Measurements from ENCODE around the gene SMARCB1.

SMARCB1 gene

DNA sequence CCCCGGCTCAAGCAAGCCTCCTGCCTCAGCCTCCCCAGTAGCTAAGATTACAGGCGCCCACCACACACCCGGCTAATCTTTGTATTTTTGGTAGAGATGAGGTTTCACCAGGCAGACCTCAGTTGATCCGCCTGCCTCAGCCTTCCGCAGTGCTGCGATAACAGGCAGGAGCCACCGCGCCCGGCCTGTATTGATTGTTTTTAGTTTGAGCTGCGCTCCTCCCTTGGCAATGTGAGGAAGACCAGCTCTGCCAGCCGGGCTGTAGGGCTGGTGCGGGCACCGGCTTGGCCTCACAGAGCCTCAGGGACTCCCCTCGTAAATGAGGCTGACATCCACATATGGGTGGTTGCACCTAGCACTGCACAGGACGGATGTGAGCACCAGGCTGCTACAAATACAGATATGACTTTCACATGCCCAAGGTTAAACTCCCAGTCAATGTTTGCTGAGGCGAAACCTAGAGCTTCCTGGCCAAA is 63.4 kb downstream of the SMARCB1 start:
- Histone ChIP-seq H3K14ac (ENCODE audit: low read length) (no peak overlapping the region), H2BK12ac (ENCODE audit: low read length) (no peak overlapping the region), H4K91ac (ENCODE audit: low read depth, low read length, poor library complexity) (no peak overlapping the region), H3K27me3 (ENCODE audit: control insufficient read depth in 3 of 3, insufficient read depth in 3 of 3, low read depth in 1 of 3, low read length in 3 of 3) (peaks cover 0 to 4% (median 0%) of the 10 kb centered on the region in 3 experiments), H3K23ac (ENCODE audit: low read depth, low read length, poor library complexity) (peak overlapping the region; percentile 16), H2BK5ac (ENCODE audit: low read length) (no peak overlapping the region), H3K9ac (ENCODE audit: low read depth, low read length, poor library complexity) (peak overlapping the region; percentile 63), H3K79me1 (ENCODE audit: low read depth, low read length) (no peaks in the 10 kb centered on the region), H3K4me1 (ENCODE audit: control insufficient read depth in 2 of 2, insufficient read depth in 1 of 2, low read depth in 1 of 2, low read length in 2 of 2) (peaks cover 14 to 30% of the 10 kb centered on the region in 2 donors), H4K8ac (ENCODE audit: low read depth, low read length) (no peak overlapping the region), H2AK5ac (ENCODE audit: low read depth, low read length) (peak overlapping the region; percentile 36), H3K36me3 (replicated peaks in 1 of 2; ENCODE audit: control insufficient read depth in 2 of 2, insufficient read depth in 2 of 2, low read length in 2 of 2) (no peaks in the 10 kb centered on the region), H2AFZ (ENCODE audit: low read length) (no peak overlapping the region), H2BK120ac (ENCODE audit: low read depth, low read length) (no peak overlapping the region), H3K27ac (replicated peaks; ENCODE audit: low read length) (no peak overlapping the region), H3K4me2 (ENCODE audit: insufficient read depth, low read length, poor library complexity, severe bottlenecking) (no peak overlapping the region), H3K9me3 (replicated peaks in 1 of 2; ENCODE audit: control insufficient read depth in 2 of 2, insufficient read depth in 1 of 2, low read depth in 1 of 2, low read length in 2 of 2) (no peaks in the 10 kb centered on the region), H3K18ac (ENCODE audit: low read length) (no peak overlapping the region), H3K4me3 (ENCODE audit: low read length in 2 of 2) (no peak overlapping the region), H3K4ac (ENCODE audit: low read length) (no peak overlapping the region), H2BK15ac (ENCODE audit: low read length) (peak overlapping the region; percentile 14)
- no peak for DNase-seq (ENCODE audit: low spot score)
- no CpG with 5 or more reads among the region's 16 CpGs for WGBS, 2 donors (ENCODE audit: extremely low coverage in 2 of 2, insufficient read length in 2 of 2, insufficient replicate concordance in 1 of 2)

DNA sequence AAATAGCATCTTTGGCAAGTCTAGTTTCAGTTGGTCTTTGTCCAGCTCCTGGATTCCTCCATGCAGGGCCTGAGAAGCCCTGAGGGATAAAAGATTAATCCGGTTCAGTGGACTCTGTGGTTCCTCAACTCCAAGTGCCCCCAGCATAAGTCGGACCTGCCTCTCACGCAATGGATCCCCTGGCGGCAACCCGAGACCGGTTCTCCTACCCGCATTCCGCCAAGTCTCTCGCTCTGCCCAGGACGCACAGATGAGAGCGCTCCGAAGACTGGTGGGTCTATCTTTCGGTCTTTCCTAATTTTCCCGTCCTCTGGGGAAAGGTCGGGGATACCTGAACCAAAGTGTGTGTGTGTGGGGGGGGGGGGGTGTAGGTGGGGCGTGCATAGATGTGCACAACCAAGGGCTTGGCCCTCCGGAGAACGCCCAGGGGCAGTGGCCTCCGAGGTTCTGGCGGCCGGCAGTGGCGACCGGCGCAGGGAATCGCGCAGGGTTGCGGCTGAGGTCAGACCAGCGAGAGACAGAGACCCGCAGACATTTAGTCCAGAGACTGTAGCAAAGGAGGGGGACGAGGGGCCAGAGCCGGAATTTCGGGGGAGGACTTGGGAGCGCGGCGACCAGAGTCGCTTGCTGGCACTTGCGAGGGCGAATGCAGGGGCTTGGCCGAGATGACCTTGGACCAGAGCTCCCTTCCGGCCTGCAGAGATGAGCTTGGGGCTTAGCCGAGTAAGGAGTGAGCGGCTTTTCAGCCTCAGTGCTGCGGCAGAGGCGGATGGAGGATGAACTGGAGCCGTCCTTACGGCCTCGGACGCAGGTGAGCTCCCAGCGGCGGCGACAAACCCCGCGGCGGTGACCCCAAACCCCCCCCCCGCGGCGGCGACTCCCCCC is 70.2 kb downstream of the SMARCB1 start:
- peaks cover 0 to 1% of the 10 kb centered on the region in 2 donors for H3K36me3 ChIP-seq (replicated peaks in 1 of 2; ENCODE audit: control insufficient read depth in 2 of 2, insufficient read depth in 2 of 2, low read length in 2 of 2)
- no peak overlapping the region for H3K14ac ChIP-seq (ENCODE audit: low read length)
- H2AFZ ChIP-seq (ENCODE audit: low read length) = peak overlapping the region; percentile 86
- H3K18ac ChIP-seq (ENCODE audit: low read length) = peak overlapping the region; percentile 94
- WGBS, 2 donors (ENCODE audit: extremely low coverage in 2 of 2, insufficient read length in 2 of 2, insufficient replicate concordance in 1 of 2) = no CpG with 5 or more reads among the region's 58 CpGs
- DNase-seq (ENCODE audit: low spot score) = peak; percentile 49
- H2BK12ac ChIP-seq (ENCODE audit: low read length) = no peak overlapping the region
- H4K8ac ChIP-seq (ENCODE audit: low read depth, low read length) = no peak overlapping the region
- H2AK5ac ChIP-seq (ENCODE audit: low read depth, low read length) = no peak overlapping the region
- peaks cover 0 to 2% (median 0%) of the 10 kb centered on the region in 3 experiments for H3K27me3 ChIP-seq (ENCODE audit: control insufficient read depth in 3 of 3, insufficient read depth in 3 of 3, low read depth in 1 of 3, low read length in 3 of 3)
- H3K27ac ChIP-seq (replicated peaks; ENCODE audit: low read length) = peak overlapping the region; percentile 87
- H3K9me3 ChIP-seq (replicated peaks in 1 of 2; ENCODE audit: control insufficient read depth in 2 of 2, insufficient read depth in 1 of 2, low read depth in 1 of 2, low read length in 2 of 2) = no peaks in the 10 kb centered on the region
- peak overlapping the region; percentile 89 for H3K9ac ChIP-seq (ENCODE audit: low read depth, low read length, poor library complexity)
- H4K91ac ChIP-seq (ENCODE audit: low read depth, low read length, poor library complexity) = no peak overlapping the region
- peaks cover 0 to 8% of the 10 kb centered on the region in 2 donors for H3K4me1 ChIP-seq (ENCODE audit: control insufficient read depth in 2 of 2, insufficient read depth in 1 of 2, low read depth in 1 of 2, low read length in 2 of 2)
- peak overlapping the region; percentile 7 for H2BK5ac ChIP-seq (ENCODE audit: low read length)
- H3K23ac ChIP-seq (ENCODE audit: low read depth, low read length, poor library complexity) = no peak overlapping the region
- H2BK120ac ChIP-seq (ENCODE audit: low read depth, low read length) = no peak overlapping the region
- no peaks in the 10 kb centered on the region for H3K79me1 ChIP-seq (ENCODE audit: low read depth, low read length)
- peak overlapping the region; percentile 11 for H2BK15ac ChIP-seq (ENCODE audit: low read length)
- no peak overlapping the region for H3K4ac ChIP-seq (ENCODE audit: low read length)
- peak overlapping the region; percentile 70 to 84 for H3K4me3 ChIP-seq (ENCODE audit: low read length in 2 of 2)
- peak overlapping the region; percentile 89 for H3K4me2 ChIP-seq (ENCODE audit: insufficient read depth, low read length, poor library complexity, severe bottlenecking)

DNA sequence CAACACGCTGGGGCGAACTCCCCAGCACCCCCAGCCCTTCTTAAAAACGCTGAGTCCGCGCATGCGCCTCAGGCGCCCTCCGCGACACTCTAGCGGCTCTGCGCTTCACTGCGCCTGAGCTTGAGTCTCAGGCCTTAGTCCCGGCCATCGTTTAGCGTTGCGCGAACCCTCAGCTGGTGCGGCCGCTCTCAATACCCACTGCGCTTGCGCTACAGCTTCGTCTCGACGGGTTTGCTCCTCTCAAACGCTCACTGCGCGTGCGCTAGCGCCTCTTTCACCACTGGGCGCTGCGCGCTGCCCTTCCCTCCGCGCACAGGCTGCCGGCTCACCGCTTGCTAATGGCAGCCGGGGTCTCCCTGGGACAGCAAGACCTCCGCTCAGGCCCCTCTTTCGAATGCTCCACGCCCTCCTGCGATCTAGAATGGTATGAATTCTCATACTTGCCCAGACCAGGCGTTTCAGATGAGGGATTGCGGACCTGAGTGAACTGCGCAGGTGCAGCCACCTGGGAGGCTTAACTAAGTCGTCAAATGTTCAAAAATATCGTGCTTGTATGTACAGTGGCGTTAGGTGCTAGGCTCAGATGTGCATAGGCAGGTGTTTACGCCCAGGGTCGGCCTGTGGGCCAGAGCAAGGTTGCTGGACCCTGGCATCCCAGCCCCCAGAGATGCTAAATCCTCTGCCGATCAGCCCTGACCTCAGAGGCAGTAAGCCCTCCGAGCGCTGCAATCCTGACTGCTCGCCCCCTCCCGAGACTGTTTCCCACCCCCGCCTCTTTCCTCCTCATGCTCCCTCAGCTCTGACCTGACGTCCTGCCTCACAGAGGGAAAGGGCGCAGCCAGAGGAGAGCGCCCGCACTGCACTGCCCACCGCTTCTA is 71.1 kb downstream of the SMARCB1 start, which contains the start of gene SLC2A11:
SLC2A11 (plus strand) TSS at position 270 of the 878 bp plus-strand sequence; CDS start at position 395, 125 bp downstream.
- WGBS, 2 donors (ENCODE audit: extremely low coverage in 2 of 2, insufficient read length in 2 of 2, insufficient replicate concordance in 1 of 2) = no CpG with 5 or more reads among the region's 60 CpGs
- DNase-seq (ENCODE audit: low spot score) = peak; percentile 98
- H3K27ac ChIP-seq (replicated peaks; ENCODE audit: low read length) = peak within 1 kb of the TSS; percentile 87

More for the DNA sequence above, 71.1 kb downstream of the SMARCB1 start, which contains the start of gene SLC2A11:
- H2AK5ac ChIP-seq (ENCODE audit: low read depth, low read length) = peak within 1 kb of the TSS; percentile 51
- H3K9ac ChIP-seq (ENCODE audit: low read depth, low read length, poor library complexity) = peak within 1 kb of the TSS; percentile 90
- peak within 1 kb of the TSS; percentile 94 for H3K18ac ChIP-seq (ENCODE audit: low read length)
- peak within 1 kb of the TSS; percentile 37 for H3K23ac ChIP-seq (ENCODE audit: low read depth, low read length, poor library complexity)
- H3K4me1 ChIP-seq (ENCODE audit: control insufficient read depth in 2 of 2, insufficient read depth in 1 of 2, low read depth in 1 of 2, low read length in 2 of 2) = peaks cover 0 to 8% of the 10 kb centered on the region in 2 donors
- H3K14ac ChIP-seq (ENCODE audit: low read length) = peak within 1 kb of the TSS; percentile 92
- no peak within 1 kb of the TSS for H4K91ac ChIP-seq (ENCODE audit: low read depth, low read length, poor library complexity)
- no peaks in the 10 kb centered on the region for H3K9me3 ChIP-seq (replicated peaks in 1 of 2; ENCODE audit: control insufficient read depth in 2 of 2, insufficient read depth in 1 of 2, low read depth in 1 of 2, low read length in 2 of 2)
- H3K36me3 ChIP-seq (replicated peaks in 1 of 2; ENCODE audit: control insufficient read depth in 2 of 2, insufficient read depth in 2 of 2, low read length in 2 of 2) = peaks cover 0 to 6% of the 10 kb centered on the region in 2 donors
- peak within 1 kb of the TSS; percentile 96 for H2BK15ac ChIP-seq (ENCODE audit: low read length)
- no peaks in the 10 kb centered on the region for H3K79me1 ChIP-seq (ENCODE audit: low read depth, low read length)
- no peak within 1 kb of the TSS for H2BK12ac ChIP-seq (ENCODE audit: low read length)
- H2BK120ac ChIP-seq (ENCODE audit: low read depth, low read length) = peak within 1 kb of the TSS; percentile 35
- H2BK5ac ChIP-seq (ENCODE audit: low read length) = peak within 1 kb of the TSS; percentile 7
- peak within 1 kb of the TSS; percentile 99 for H3K4me2 ChIP-seq (ENCODE audit: insufficient read depth, low read length, poor library complexity, severe bottlenecking)
- H4K8ac ChIP-seq (ENCODE audit: low read depth, low read length) = no peak within 1 kb of the TSS
- no peaks in the 10 kb centered on the region for H3K27me3 ChIP-seq (ENCODE audit: control insufficient read depth in 3 of 3, insufficient read depth in 3 of 3, low read depth in 1 of 3, low read length in 3 of 3)
- H2AFZ ChIP-seq (ENCODE audit: low read length) = peak within 1 kb of the TSS; percentile 89
- peak within 1 kb of the TSS; percentile 70 to 84 for H3K4me3 ChIP-seq (ENCODE audit: low read length in 2 of 2)
- H3K4ac ChIP-seq (ENCODE audit: low read length) = no peak within 1 kb of the TSS
